ENCODE measurements around the gene TRIP12. TPM values are rescaled to one million over a fixed set of nuclear protein-coding genes. Genes with fewer than 3 reads are reported as not detected.
"Not testable (repeated sequence)": the region's sequence is repeated elsewhere in the genome, so short reads cannot be mapped to it uniquely, and the experiment has no call there.

TRIP12 gene
- total and polyA plus RNA-seq, 2 donors from 2014 or later = 29.3 to 225 TPM

GRCh38 chr2:229909090-229909489 is 12.7 kb downstream of the TRIP12 start:
- Histone ChIP-seq H3K36me3 (ENCODE audit: control insufficient read depth in 2 of 3, insufficient read depth in 3 of 3, low read length in 3 of 3) (peaks cover 0 to 9% (median 0%) of the 10 kb centered on the region in 3 donors), H3K9me3 (ENCODE audit: control insufficient read depth in 2 of 3, insufficient read depth in 1 of 3, low read length in 3 of 3) (no peaks in the 10 kb centered on the region), H3K9ac (ENCODE audit: low read length in 3 of 3) (no peak overlapping the region), H3K27ac (ENCODE audit: low read depth in 2 of 2, low read length in 2 of 2) (no peak overlapping the region), H3K4me3 (ENCODE audit: low read length in 3 of 3) (no peak overlapping the region), H3K27me3 (ENCODE audit: control insufficient read depth, insufficient read depth, low read length) (no peaks in the 10 kb centered on the region), H3K4me1 (ENCODE audit: control insufficient read depth in 2 of 3, insufficient read depth in 2 of 3, low read depth in 1 of 3, low read length in 3 of 3) (peaks cover 0 to 22% (median 3%) of the 10 kb centered on the region in 3 donors)
- DNase-seq = no peak
- FAIRE-seq = no peak
- intact Hi-C loops (cut with DNase I) = no loop called here
- no peak for TF ChIP-seq CTCF (IDR thresholded peaks at IDR 0.05; ENCODE audit: borderline replicate concordance, extremely low read depth, insufficient read depth)

- intact Hi-C loops (cut with DNase I) = no loop called here
- Histone ChIP-seq H3K27me3 (ENCODE audit: control insufficient read depth, insufficient read depth, low read length) (no peaks in the 10 kb centered on the region), H3K27ac (ENCODE audit: low read depth in 2 of 2, low read length in 2 of 2) (no peak overlapping the region)
These were observed 16.2 kb downstream of the TRIP12 start for GRCh38 chr2:229905601-229906000.

GRCh38 chr2:229903037-229903436 is 18.8 kb downstream of the TRIP12 start:
- FAIRE-seq (no peak), DNase-seq (no peak)
- Histone ChIP-seq H3K27me3 (ENCODE audit: control insufficient read depth, insufficient read depth, low read length) (no peaks in the 10 kb centered on the region), H3K9ac (ENCODE audit: low read length in 3 of 3) (no peak overlapping the region), H3K27ac (ENCODE audit: low read depth in 2 of 2, low read length in 2 of 2) (no peak overlapping the region), H3K9me3 (ENCODE audit: control insufficient read depth in 2 of 3, insufficient read depth in 1 of 3, low read length in 3 of 3) (no peaks in the 10 kb centered on the region), H3K36me3 (ENCODE audit: control insufficient read depth in 2 of 3, insufficient read depth in 3 of 3, low read length in 3 of 3) (peaks cover 0 to 13% (median 3%) of the 10 kb centered on the region in 3 donors), H3K4me1 (ENCODE audit: control insufficient read depth in 2 of 3, insufficient read depth in 2 of 3, low read depth in 1 of 3, low read length in 3 of 3) (no peaks in the 10 kb centered on the region), H3K4me3 (ENCODE audit: low read length in 3 of 3) (no peak overlapping the region)
- no peak for TF ChIP-seq CTCF (IDR thresholded peaks at IDR 0.05; ENCODE audit: borderline replicate concordance, extremely low read depth, insufficient read depth)
- intact Hi-C loops (cut with DNase I) = no loop called here

More at GRCh38 chr2:229905601-229906000, 16.2 kb downstream of the TRIP12 start:
- no peak for FAIRE-seq
- H3K9me3 ChIP-seq (ENCODE audit: control insufficient read depth in 2 of 3, insufficient read depth in 1 of 3, low read length in 3 of 3) = no peaks in the 10 kb centered on the region
- DNase-seq = no peak
- no peak overlapping the region for H3K4me3 ChIP-seq (ENCODE audit: low read length in 3 of 3)
- peaks cover 0 to 9% (median 2%) of the 10 kb centered on the region in 3 donors for H3K4me1 ChIP-seq (ENCODE audit: control insufficient read depth in 2 of 3, insufficient read depth in 2 of 3, low read depth in 1 of 3, low read length in 3 of 3)
- H3K36me3 ChIP-seq (ENCODE audit: control insufficient read depth in 2 of 3, insufficient read depth in 3 of 3, low read length in 3 of 3) = peaks cover 0 to 15% (median 3%) of the 10 kb centered on the region in 3 donors
- H3K9ac ChIP-seq (ENCODE audit: low read length in 3 of 3) = no peak overlapping the region
- no peak for TF ChIP-seq CTCF (IDR thresholded peaks at IDR 0.05; ENCODE audit: borderline replicate concordance, extremely low read depth, insufficient read depth)

GRCh38 chr2:229901819-229902218 is 20.0 kb downstream of the TRIP12 start:
- H3K27me3 ChIP-seq (ENCODE audit: control insufficient read depth, insufficient read depth, low read length) = no peaks in the 10 kb centered on the region
- no peaks in the 10 kb centered on the region for H3K4me1 ChIP-seq (ENCODE audit: control insufficient read depth in 2 of 3, insufficient read depth in 2 of 3, low read depth in 1 of 3, low read length in 3 of 3)
- no peaks in the 10 kb centered on the region for H3K9me3 ChIP-seq (ENCODE audit: control insufficient read depth in 2 of 3, insufficient read depth in 1 of 3, low read length in 3 of 3)
- intact Hi-C loops (cut with DNase I) = no loop called here
- FAIRE-seq (no peak), DNase-seq (peak in 1 of 5 donors; percentile 39)
- no peak overlapping the region for H3K4me3 ChIP-seq (ENCODE audit: low read length in 3 of 3)
- H3K9ac ChIP-seq (ENCODE audit: low read length in 3 of 3) = no peak overlapping the region
- no peak for TF ChIP-seq CTCF (IDR thresholded peaks at IDR 0.05; ENCODE audit: borderline replicate concordance, extremely low read depth, insufficient read depth)
- peaks cover 0 to 6% (median 3%) of the 10 kb centered on the region in 3 donors for H3K36me3 ChIP-seq (ENCODE audit: control insufficient read depth in 2 of 3, insufficient read depth in 3 of 3, low read length in 3 of 3)
- H3K27ac ChIP-seq (ENCODE audit: low read depth in 2 of 2, low read length in 2 of 2) = no peak overlapping the region

- DNase-seq = peak in 1 of 5 donors; percentile 48
- H3K36me3 ChIP-seq (ENCODE audit: control insufficient read depth in 2 of 3, insufficient read depth in 3 of 3, low read length in 3 of 3); H3K9me3 ChIP-seq (ENCODE audit: control insufficient read depth in 2 of 3, insufficient read depth in 1 of 3, low read length in 3 of 3); H3K4me1 ChIP-seq (ENCODE audit: control insufficient read depth in 2 of 3, insufficient read depth in 2 of 3, low read depth in 1 of 3, low read length in 3 of 3); H3K9ac ChIP-seq (ENCODE audit: low read length in 3 of 3); FAIRE-seq; H3K27ac ChIP-seq (ENCODE audit: low read depth in 2 of 2, low read length in 2 of 2); H3K27me3 ChIP-seq (ENCODE audit: control insufficient read depth, insufficient read depth, low read length); H3K4me3 ChIP-seq (ENCODE audit: low read length in 3 of 3); intact Hi-C loops (cut with DNase I): not testable (repeated sequence)
These were observed 21.3 kb downstream of the TRIP12 start for GRCh38 chr2:229900514-229900913.

All from kidney (tissue), 14 donors.